Measurements from ENCODE around the gene STK4.

The STK4 gene

GRCh38 chr20:44932916-44933315 is 33.4 kb upstream of the STK4 start:
- Histone ChIP-seq H2AFZ (ENCODE audit: low read length, unreplicated experiment) (no peak overlapping the region), H3K27ac (ENCODE audit: low read depth, low read length) (no peak overlapping the region), H3K79me2 (ENCODE audit: control insufficient read depth, insufficient read depth, low read length, unreplicated experiment) (no peaks in the 10 kb centered on the region), H3K36me3 (ENCODE audit: insufficient read depth, low read length) (0 out of 2 replicates have a peak, but pooled peaks cover 7% of the 10 kb centered on the region), H3K4me3 (ENCODE audit: low read depth, low read length) (no peak overlapping the region), H3K4me1 (ENCODE audit: control insufficient read depth, insufficient read depth, low read length, unreplicated experiment) (no peaks in the 10 kb centered on the region), H3K27me3 (ENCODE audit: insufficient read depth, low read length) (no peaks in the 10 kb centered on the region)

DNA sequence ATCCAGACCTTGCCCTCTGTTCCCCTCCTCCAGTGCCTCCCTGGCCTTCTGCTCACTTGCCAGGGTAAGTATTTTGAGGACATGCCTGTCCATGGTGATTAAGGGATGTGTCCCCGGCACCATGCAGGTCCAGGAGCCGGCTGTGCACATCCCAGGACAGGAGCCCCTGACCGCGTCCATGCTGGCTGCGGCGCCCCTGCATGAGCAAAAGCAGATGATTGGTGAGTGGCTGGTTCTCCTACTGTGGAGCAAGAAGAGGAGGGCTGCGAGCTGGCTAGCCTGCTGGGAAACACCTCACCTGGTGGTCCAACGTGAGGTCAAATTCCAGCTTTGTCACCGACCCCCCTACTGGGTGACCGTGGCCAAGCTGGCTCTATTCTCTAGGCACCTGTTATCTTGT is 29.8 kb upstream of the STK4 start:
- Histone ChIP-seq H3K27ac (ENCODE audit: low read depth, low read length) (no peak overlapping the region), H3K4me3 (ENCODE audit: low read depth, low read length) (no peak overlapping the region), H3K4me1 (ENCODE audit: control insufficient read depth, insufficient read depth, low read length, unreplicated experiment) (peaks cover 13% of the 10 kb centered on the region), H3K36me3 (ENCODE audit: insufficient read depth, low read length) (0 out of 2 replicates have a peak, but pooled peaks cover 7% of the 10 kb centered on the region), H3K27me3 (ENCODE audit: insufficient read depth, low read length) (no peaks in the 10 kb centered on the region), H2AFZ (ENCODE audit: low read length, unreplicated experiment) (no peak overlapping the region), H3K79me2 (ENCODE audit: control insufficient read depth, insufficient read depth, low read length, unreplicated experiment) (no peaks in the 10 kb centered on the region)

- H3K27ac ChIP-seq (ENCODE audit: low read depth, low read length): no peak overlapping the region
- no peak overlapping the region for H2AFZ ChIP-seq (ENCODE audit: low read length, unreplicated experiment)
- no peaks in the 10 kb centered on the region for H3K79me2 ChIP-seq (ENCODE audit: control insufficient read depth, insufficient read depth, low read length, unreplicated experiment)
- H3K36me3 ChIP-seq (ENCODE audit: insufficient read depth, low read length): peaks cover 13% of the 10 kb centered on the region; the same call in 1 of the 2 replicates
- H3K4me1 ChIP-seq (ENCODE audit: control insufficient read depth, insufficient read depth, low read length, unreplicated experiment): peaks cover 13% of the 10 kb centered on the region
- no peak overlapping the region for H3K4me3 ChIP-seq (ENCODE audit: low read depth, low read length)
- no peaks in the 10 kb centered on the region for H3K27me3 ChIP-seq (ENCODE audit: insufficient read depth, low read length)
Observed at GRCh38 chr20:44938637-44939036, 27.7 kb upstream of the STK4 start.

DNA sequence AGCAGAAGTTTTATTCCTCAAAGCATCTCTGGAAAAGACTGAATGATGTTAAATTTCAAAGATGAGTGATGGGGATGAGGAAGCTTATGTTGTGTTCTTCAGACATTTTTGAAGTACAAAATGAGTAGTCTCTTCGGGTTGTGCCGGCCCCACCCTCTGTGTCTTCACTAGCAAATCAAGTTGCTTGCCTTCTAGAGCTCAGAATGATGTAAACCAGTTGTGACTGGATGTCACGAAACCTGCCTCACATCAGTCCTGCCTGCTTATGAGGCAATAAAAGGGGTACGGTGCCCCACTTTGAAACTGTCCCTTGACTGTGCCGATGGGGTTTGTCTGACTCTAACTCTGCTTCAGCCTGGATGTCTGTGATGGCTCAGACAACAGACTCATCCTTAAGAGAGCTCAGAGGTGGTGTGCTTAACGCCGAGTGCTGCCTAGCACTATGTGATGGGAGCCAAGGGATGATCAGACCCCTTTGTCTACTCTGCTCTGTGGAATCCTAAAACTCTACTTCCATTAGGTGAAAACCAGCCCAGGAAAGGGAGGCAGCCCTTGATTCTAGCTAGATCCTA is 25.1 kb upstream of the STK4 start:
- Histone ChIP-seq H3K27ac (ENCODE audit: low read depth, low read length) (no peak overlapping the region), H3K4me1 (ENCODE audit: control insufficient read depth, insufficient read depth, low read length, unreplicated experiment) (peaks cover 13% of the 10 kb centered on the region), H3K79me2 (ENCODE audit: control insufficient read depth, insufficient read depth, low read length, unreplicated experiment) (no peaks in the 10 kb centered on the region), H3K4me3 (ENCODE audit: low read depth, low read length) (no peak overlapping the region), H2AFZ (ENCODE audit: low read length, unreplicated experiment) (no peak overlapping the region), H3K36me3 (ENCODE audit: insufficient read depth, low read length) (peaks cover 21% of the 10 kb centered on the region; the same call in 1 of the 2 replicates), H3K27me3 (ENCODE audit: insufficient read depth, low read length) (no peaks in the 10 kb centered on the region)

- Histone ChIP-seq H3K36me3 (ENCODE audit: insufficient read depth, low read length) (peaks cover 27% of the 10 kb centered on the region; the same call in 1 of the 2 replicates), H3K27ac (ENCODE audit: low read depth, low read length) (no peak overlapping the region), H3K4me3 (ENCODE audit: low read depth, low read length) (no peak overlapping the region), H3K79me2 (ENCODE audit: control insufficient read depth, insufficient read depth, low read length, unreplicated experiment) (no peaks in the 10 kb centered on the region), H2AFZ (ENCODE audit: low read length, unreplicated experiment) (no peak overlapping the region), H3K4me1 (ENCODE audit: control insufficient read depth, insufficient read depth, low read length, unreplicated experiment) (peaks cover 13% of the 10 kb centered on the region), H3K27me3 (ENCODE audit: insufficient read depth, low read length) (no peaks in the 10 kb centered on the region)
Observed at GRCh38 chr20:44942264-44942973, 23.9 kb upstream of the STK4 start.

GRCh38 chr20:44943828-44944227 is 22.5 kb upstream of the STK4 start:
- Histone ChIP-seq H3K4me1 (ENCODE audit: control insufficient read depth, insufficient read depth, low read length, unreplicated experiment) (peaks cover 6% of the 10 kb centered on the region), H3K36me3 (ENCODE audit: insufficient read depth, low read length) (peaks cover 27% of the 10 kb centered on the region; the same call in 1 of the 2 replicates), H3K27me3 (ENCODE audit: insufficient read depth, low read length) (no peaks in the 10 kb centered on the region), H2AFZ (ENCODE audit: low read length, unreplicated experiment) (no peak overlapping the region), H3K27ac (ENCODE audit: low read depth, low read length) (no peak overlapping the region), H3K79me2 (ENCODE audit: control insufficient read depth, insufficient read depth, low read length, unreplicated experiment) (no peaks in the 10 kb centered on the region), H3K4me3 (ENCODE audit: low read depth, low read length) (no peak overlapping the region)

- H3K27me3 ChIP-seq (ENCODE audit: insufficient read depth, low read length): no peaks in the 10 kb centered on the region
- H3K4me3 ChIP-seq (ENCODE audit: low read depth, low read length): no peak overlapping the region
- no peaks in the 10 kb centered on the region for H3K79me2 ChIP-seq (ENCODE audit: control insufficient read depth, insufficient read depth, low read length, unreplicated experiment)
- no peaks in the 10 kb centered on the region for H3K4me1 ChIP-seq (ENCODE audit: control insufficient read depth, insufficient read depth, low read length, unreplicated experiment)
- H2AFZ ChIP-seq (ENCODE audit: low read length, unreplicated experiment): no peak overlapping the region
- H3K36me3 ChIP-seq (ENCODE audit: insufficient read depth, low read length): peaks cover 27% of the 10 kb centered on the region; the same call in 1 of the 2 replicates
- no peak overlapping the region for H3K27ac ChIP-seq (ENCODE audit: low read depth, low read length)
Observed at GRCh38 chr20:44945261-44945660, 21.1 kb upstream of the STK4 start.

GRCh38 chr20:44946271-44946852 is 19.9 kb upstream of the STK4 start:
- H3K4me1 ChIP-seq (ENCODE audit: control insufficient read depth, insufficient read depth, low read length, unreplicated experiment): no peaks in the 10 kb centered on the region
- no peak overlapping the region for H3K4me3 ChIP-seq (ENCODE audit: low read depth, low read length)
- H2AFZ ChIP-seq (ENCODE audit: low read length, unreplicated experiment): no peak overlapping the region
- no peak overlapping the region for H3K27ac ChIP-seq (ENCODE audit: low read depth, low read length)
- no peaks in the 10 kb centered on the region for H3K79me2 ChIP-seq (ENCODE audit: control insufficient read depth, insufficient read depth, low read length, unreplicated experiment)
- H3K27me3 ChIP-seq (ENCODE audit: insufficient read depth, low read length): no peaks in the 10 kb centered on the region
- H3K36me3 ChIP-seq (ENCODE audit: insufficient read depth, low read length): peaks cover 27% of the 10 kb centered on the region; the same call in 1 of the 2 replicates

GRCh38 chr20:44948107-44948506 is 18.2 kb upstream of the STK4 start:
- Histone ChIP-seq H3K79me2 (ENCODE audit: control insufficient read depth, insufficient read depth, low read length, unreplicated experiment) (no peaks in the 10 kb centered on the region), H2AFZ (ENCODE audit: low read length, unreplicated experiment) (no peak overlapping the region), H3K4me3 (ENCODE audit: low read depth, low read length) (no peak overlapping the region), H3K27ac (ENCODE audit: low read depth, low read length) (no peak overlapping the region), H3K4me1 (ENCODE audit: control insufficient read depth, insufficient read depth, low read length, unreplicated experiment) (no peaks in the 10 kb centered on the region), H3K36me3 (ENCODE audit: insufficient read depth, low read length) (peaks cover 21% of the 10 kb centered on the region), H3K27me3 (ENCODE audit: insufficient read depth, low read length) (no peaks in the 10 kb centered on the region)

- Histone ChIP-seq H3K4me3 (ENCODE audit: low read depth, low read length) (no peak overlapping the region), H3K36me3 (ENCODE audit: insufficient read depth, low read length) (peaks cover 21% of the 10 kb centered on the region)
Observed at GRCh38 chr20:44948513-44948912, 17.8 kb upstream of the STK4 start.

GRCh38 chr20:44950368-44950767 is 15.9 kb upstream of the STK4 start:
- Histone ChIP-seq H3K27me3 (ENCODE audit: insufficient read depth, low read length) (no peaks in the 10 kb centered on the region), H2AFZ (ENCODE audit: low read length, unreplicated experiment) (no peak overlapping the region), H3K27ac (ENCODE audit: low read depth, low read length) (no peak overlapping the region), H3K4me1 (ENCODE audit: control insufficient read depth, insufficient read depth, low read length, unreplicated experiment) (no peaks in the 10 kb centered on the region), H3K79me2 (ENCODE audit: control insufficient read depth, insufficient read depth, low read length, unreplicated experiment) (peaks cover 7% of the 10 kb centered on the region), H3K4me3 (ENCODE audit: low read depth, low read length) (no peak overlapping the region), H3K36me3 (ENCODE audit: insufficient read depth, low read length) (peaks cover 26% of the 10 kb centered on the region)

More at GRCh38 chr20:44948513-44948912, 17.8 kb upstream of the STK4 start:
- H3K27ac ChIP-seq (ENCODE audit: low read depth, low read length): no peak overlapping the region
- H2AFZ ChIP-seq (ENCODE audit: low read length, unreplicated experiment): no peak overlapping the region
- no peaks in the 10 kb centered on the region for H3K27me3 ChIP-seq (ENCODE audit: insufficient read depth, low read length)
- no peaks in the 10 kb centered on the region for H3K79me2 ChIP-seq (ENCODE audit: control insufficient read depth, insufficient read depth, low read length, unreplicated experiment)
- H3K4me1 ChIP-seq (ENCODE audit: control insufficient read depth, insufficient read depth, low read length, unreplicated experiment): no peaks in the 10 kb centered on the region
